ENCODE results near the gene WDR55. TPM values are rescaled to one million over a fixed set of nuclear protein-coding genes. Genes with fewer than 3 reads are reported as not detected.
"Not testable (repeated sequence)": the region's sequence is repeated elsewhere in the genome, so short reads cannot be mapped to it uniquely, and the experiment has no call there.

WDR55 gene
- total RNA-seq, 2 donors from 2014 or later: 8.3 to 12.4 TPM

GRCh38 chr5:140664030-140664358, 710 bp upstream of the WDR55 start:
- H3K9me3 ChIP-seq: no peaks in the 10 kb centered on the region
- no peak for DNase-seq (ENCODE audit: low spot score)

GRCh38 chr5:140671035-140671434, 6.3 kb downstream of the WDR55 start:
- peaks cover 62% of the 10 kb centered on the region for H3K36me3 ChIP-seq
- not testable (repeated sequence) for H3K27ac ChIP-seq; H3K4me3 ChIP-seq; H3K4me1 ChIP-seq; H3K9me3 ChIP-seq; DNase-seq (ENCODE audit: low spot score); H3K27me3 ChIP-seq

More at GRCh38 chr5:140664030-140664358, 710 bp upstream of the WDR55 start:
- Histone ChIP-seq H3K36me3 (peaks cover 53% of the 10 kb centered on the region), H3K27ac (peak overlapping the region; percentile 88), H3K4me3 (peak overlapping the region; percentile 88), H3K27me3 (no peaks in the 10 kb centered on the region), H3K4me1 (peaks cover 0 to 20% of the 10 kb centered on the region in 2 donors)
- TF ChIP-seq CTCF (IDR thresholded peaks at IDR 0.05): no peak

GRCh38 chr5:140671472-140672125, 6.9 kb downstream of the WDR55 start:
- Histone ChIP-seq H3K9me3 (no peaks in the 10 kb centered on the region), H3K4me1 (no peaks in the 10 kb centered on the region), H3K36me3 (peaks cover 67% of the 10 kb centered on the region), H3K27me3 (no peaks in the 10 kb centered on the region), H3K27ac (no peak overlapping the region), H3K4me3 (no peak overlapping the region)
- no peak for DNase-seq (ENCODE audit: low spot score)
- no peak for TF ChIP-seq CTCF (IDR thresholded peaks at IDR 0.05)

GRCh38 chr5:140672455-140673186, 7.9 kb downstream of the WDR55 start:
- Histone ChIP-seq H3K4me1 (no peaks in the 10 kb centered on the region), H3K36me3 (peaks cover 77% of the 10 kb centered on the region), H3K27me3 (no peaks in the 10 kb centered on the region), H3K27ac (no peak overlapping the region), H3K9me3 (no peaks in the 10 kb centered on the region), H3K4me3 (peak overlapping the region in 1 of 2 donors; percentile 21)
- no peak for TF ChIP-seq CTCF (IDR thresholded peaks at IDR 0.05)
- no peak for DNase-seq (ENCODE audit: low spot score)

- no peak within 1 kb of the TSS for H3K27ac ChIP-seq
- H3K27me3 ChIP-seq: no peaks in the 10 kb centered on the region
- H3K36me3 ChIP-seq: peaks cover 79% of the 10 kb centered on the region
- DNase-seq (ENCODE audit: low spot score): no peak
- no peaks in the 10 kb centered on the region for H3K4me1 ChIP-seq
- TF ChIP-seq CTCF (IDR thresholded peaks at IDR 0.05): no peak
- peak within 1 kb of the TSS in 1 of 2 donors; percentile 21 for H3K4me3 ChIP-seq
- H3K9me3 ChIP-seq: no peaks in the 10 kb centered on the region
These were observed 8.7 kb downstream of the WDR55 start, which contains the start of gene DND1 for GRCh38 chr5:140673187-140673976. DND1 (minus strand) TSS chr5:140673576; CDS start chr5:140673542, 34 bp downstream.

GRCh38 chr5:140674211-140674610, 9.5 kb downstream of the WDR55 start:
- peaks cover 79% of the 10 kb centered on the region for H3K36me3 ChIP-seq
- no peaks in the 10 kb centered on the region for H3K4me1 ChIP-seq
- no peaks in the 10 kb centered on the region for H3K9me3 ChIP-seq
- no peaks in the 10 kb centered on the region for H3K27me3 ChIP-seq
- no peak overlapping the region for H3K27ac ChIP-seq
- no peak overlapping the region for H3K4me3 ChIP-seq
- DNase-seq (ENCODE audit: low spot score): no peak
- TF ChIP-seq CTCF (IDR thresholded peaks at IDR 0.05): no peak

All from right atrium auricular region (tissue), 2 donors.